Pulmonary artery endothelial cell (primary cell): Measurements from ENCODE around the gene ANKRD31. TPM values are rescaled to one million over a fixed set of nuclear protein-coding genes. Genes with fewer than 3 reads are reported as not detected.
"Not testable (repeated sequence)": the region's sequence is repeated elsewhere in the genome, so short reads cannot be mapped to it uniquely, and the experiment has no call there.

Source experiments
- DNase-seq: peaks from one replicate; pipeline ENCODE4 v3.0.0-alpha.2; 2011; ENCODE audit warnings: low read depth, low spot score
- total RNA-seq: library from RNA; depleted of rRNA; stranded (reverse); fragments of >200 nt; gene quantifications from 2 replicates; pipeline ENCODE4 v1.2.3, GENCODE V29; 2014

Gene ANKRD31, protein sequence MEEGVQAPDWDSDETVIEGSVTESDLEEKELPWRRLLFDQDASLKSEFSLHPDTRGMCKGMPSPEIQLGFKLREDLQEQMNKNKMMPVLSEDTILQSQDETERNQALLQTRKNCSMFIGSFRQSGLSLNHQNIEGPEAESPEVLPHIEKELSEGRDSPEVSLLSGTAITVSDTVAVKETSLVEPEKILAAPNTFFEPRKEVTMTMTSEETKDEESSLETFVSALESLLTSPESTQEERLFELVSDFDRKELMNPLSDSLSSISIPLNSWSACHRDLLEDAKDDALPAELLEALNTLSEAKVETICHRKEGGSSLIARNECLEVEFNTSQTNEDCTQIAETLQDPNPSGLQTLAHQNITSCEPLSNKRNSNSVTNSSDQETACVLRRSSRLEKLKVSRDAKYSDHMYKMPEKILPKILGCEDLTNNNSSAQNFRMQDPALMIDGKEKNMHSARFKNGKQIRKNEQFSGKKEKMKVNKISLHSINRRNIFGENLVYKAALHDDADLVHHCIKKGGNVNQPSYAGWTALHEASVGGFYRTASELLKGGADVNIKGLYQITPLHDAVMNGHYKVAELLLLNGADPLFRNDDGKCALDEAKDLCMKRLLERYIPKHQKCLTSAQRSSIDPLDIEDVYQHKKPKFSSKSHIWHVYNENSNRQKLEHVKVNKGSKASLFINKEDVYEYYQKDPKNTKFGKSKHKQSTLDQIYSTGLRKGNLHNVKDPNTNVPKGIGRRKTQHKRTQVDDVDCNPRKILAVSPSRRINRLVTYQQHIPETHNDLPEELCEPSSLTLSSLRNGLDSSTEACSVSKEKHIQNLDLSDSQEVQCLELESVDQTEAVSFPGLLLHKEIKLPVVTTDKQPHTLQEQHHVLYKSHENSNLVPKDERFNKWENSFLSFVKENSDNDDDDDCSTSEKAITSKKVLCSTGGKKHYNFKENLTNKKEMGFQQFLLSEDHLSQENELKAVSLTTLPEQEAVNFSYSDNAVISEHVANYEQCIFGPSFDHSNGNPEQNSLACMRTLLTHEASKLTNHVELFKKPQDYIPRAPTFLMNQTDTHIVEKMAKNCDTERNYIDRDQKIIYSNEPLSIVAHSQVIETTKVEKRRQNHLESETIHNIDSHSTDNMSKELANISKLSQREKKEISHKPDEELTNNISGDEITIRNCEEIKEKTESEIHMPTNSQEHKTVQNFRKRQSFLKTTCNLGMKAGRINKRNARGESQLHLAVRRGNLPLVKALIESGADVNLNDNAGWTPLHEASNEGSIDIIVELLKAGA (N-terminal part only)
- total RNA-seq, result not detected in 2 replicates

DNA sequence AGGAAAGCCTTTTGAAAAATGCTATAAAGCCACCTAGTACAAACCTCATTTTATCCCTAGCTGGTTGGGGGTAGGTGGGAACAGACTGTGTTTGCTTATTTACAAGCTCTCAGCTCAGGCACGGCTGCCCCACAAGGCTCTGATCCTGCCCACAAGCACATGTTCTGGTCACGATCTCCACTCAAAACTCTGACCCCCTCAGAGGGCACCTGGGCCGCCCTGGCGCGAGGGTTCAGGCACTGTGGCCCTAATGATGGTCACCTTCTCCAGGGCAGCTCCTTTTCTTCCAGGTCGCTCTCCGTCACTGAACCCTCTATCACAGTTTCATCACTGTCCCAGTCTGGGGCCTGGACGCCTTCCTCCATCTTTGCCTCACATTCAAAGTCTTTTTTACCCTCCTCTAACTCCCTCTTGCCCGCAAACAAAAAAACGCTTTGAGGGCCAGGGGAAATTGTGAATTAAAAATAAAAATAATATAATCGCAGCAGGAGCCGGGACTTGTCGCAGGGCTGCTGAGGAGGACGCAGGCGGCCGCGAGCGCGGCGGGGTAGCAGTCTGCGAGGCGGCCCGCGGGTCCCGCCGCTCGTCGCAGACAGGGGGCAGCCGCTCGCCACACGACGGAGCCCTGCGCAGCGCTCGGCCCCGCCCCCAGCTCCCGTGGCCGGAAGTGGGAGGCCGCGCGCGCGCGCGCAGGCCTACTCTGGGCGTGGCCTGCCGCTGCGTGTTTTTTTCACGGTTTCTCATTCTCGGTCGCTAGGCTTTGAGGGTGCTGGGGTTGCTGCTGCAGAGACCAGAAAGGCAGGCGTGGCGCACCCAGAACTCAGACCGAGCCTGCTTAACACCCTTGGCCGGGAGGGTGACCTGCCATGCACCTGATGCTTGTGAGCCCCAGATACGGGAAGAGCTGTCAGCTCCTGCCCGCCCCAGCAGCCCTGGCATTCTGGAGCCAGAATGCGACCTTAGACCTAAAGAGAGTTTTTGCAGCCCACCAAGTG is at the start of gene ANKRD31:
Gene ANKRD31 (minus strand): TSS at position 557 of the 995 bp plus-strand sequence. CDS start 192 bp downstream, at position 365.
- DNase-seq, result peak; percentile 24

DNA sequence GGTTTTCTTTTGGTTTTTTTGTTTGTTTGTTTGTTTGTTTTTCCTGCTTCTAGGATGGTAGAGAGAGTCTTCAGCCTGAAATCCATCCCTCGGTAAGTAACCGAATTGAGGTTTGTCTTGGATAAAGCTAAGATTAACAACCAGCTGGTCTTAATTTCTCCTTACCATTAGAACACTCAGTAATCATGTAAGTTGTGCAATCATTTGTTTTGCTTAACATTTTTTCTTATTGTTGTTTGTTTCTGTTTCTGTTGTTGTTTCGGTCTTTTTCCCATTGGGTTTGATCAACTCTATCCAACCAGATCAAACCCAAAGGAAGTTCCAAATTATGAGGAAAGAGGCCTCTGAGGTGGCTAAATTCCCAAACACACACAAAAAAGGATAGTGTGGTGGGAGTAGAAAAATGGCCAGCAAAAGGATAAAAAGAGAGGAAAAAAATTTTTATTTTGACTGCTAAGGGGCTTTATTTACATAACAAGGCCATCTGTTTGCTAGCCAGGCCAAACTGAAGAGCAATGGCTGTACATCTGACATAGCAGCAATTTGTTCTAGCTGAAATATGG is 49.6 kb upstream of the ANKRD31 start:
- DNase-seq, result no peak

- no peak for DNase-seq
These were observed 45.9 kb upstream of the ANKRD31 start for GRCh38 chr5:75282581-75282980.

GRCh38 chr5:75281716-75282465 is 45.2 kb upstream of the ANKRD31 start:
- no peak for DNase-seq

GRCh38 chr5:75279321-75279720 is 42.6 kb upstream of the ANKRD31 start:
- no peak for DNase-seq

DNA sequence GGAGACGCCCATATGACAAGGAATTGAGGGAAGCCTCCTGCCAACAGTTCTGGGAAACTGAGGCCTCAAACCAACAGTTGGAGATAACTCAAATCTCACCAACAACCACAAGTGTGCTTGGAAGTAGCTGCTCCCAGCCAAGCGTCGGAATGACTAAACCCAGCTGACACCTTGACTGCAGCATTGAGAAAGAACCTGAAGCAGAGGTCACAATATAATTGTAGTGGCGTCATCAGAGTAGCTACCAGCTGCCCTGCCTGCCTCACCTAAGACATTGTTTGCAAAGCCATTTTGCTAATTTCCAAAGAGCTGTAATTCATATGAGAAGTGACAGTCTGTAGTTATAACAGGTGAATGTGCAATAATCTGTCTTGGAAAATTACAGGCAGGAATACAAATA is 40.8 kb upstream of the ANKRD31 start:
- DNase-seq, result no peak

GRCh38 chr5:75275756-75276155 is 39.1 kb upstream of the ANKRD31 start:
- DNase-seq, result no peak

- DNase-seq, result no peak
These were observed 38.5 kb upstream of the ANKRD31 start for GRCh38 chr5:75275147-75275546.

- no peak for DNase-seq
These were observed 37.8 kb upstream of the ANKRD31 start for GRCh38 chr5:75274486-75274885.

GRCh38 chr5:75270605-75271004 is 33.9 kb upstream of the ANKRD31 start:
- not testable (repeated sequence) for DNase-seq

DNA sequence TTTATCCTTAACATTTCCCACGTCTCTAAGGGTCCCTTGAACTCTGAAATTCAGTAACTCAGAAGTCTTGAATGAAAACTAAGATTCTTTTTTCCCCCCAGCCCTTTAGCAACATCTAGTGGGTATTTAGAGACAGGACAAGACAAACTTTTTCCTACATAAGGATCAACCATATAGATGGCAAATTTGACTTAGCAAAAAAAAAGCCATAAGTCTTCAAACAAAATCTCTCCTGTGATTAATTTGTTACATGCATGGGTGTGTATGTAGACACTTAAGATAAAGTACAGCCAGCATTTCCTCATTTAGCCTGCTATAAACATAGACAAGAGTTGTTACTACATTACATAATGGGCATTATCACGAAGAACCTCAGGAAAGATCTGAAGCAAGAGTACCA is 29.1 kb upstream of the ANKRD31 start:
- no peak for DNase-seq

GRCh38 chr5:75262271-75262670 is 25.6 kb upstream of the ANKRD31 start:
- no peak for DNase-seq

DNA sequence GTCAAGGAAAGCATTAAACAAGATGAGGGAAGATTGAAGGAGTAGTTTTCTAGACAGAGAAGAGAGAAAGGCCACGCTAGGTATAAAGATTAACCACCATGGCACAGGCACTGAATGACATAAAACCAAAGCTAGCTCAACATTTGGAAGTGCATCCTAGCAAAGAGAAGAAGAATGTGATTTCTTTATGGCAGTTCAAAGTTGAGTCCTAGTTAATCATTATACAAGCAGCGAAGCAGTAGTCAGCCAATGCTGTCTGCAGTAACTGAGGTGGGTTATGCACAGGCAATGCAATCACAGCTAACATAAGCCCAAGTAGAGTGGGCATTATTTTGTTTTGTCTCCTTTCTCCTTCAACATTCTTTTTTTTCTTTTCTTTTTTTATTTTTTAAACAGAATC is 24.0 kb upstream of the ANKRD31 start:
- no peak for DNase-seq

- not testable (repeated sequence) for DNase-seq
These were observed 13.8 kb upstream of the ANKRD31 start for GRCh38 chr5:75250452-75250851.

DNA sequence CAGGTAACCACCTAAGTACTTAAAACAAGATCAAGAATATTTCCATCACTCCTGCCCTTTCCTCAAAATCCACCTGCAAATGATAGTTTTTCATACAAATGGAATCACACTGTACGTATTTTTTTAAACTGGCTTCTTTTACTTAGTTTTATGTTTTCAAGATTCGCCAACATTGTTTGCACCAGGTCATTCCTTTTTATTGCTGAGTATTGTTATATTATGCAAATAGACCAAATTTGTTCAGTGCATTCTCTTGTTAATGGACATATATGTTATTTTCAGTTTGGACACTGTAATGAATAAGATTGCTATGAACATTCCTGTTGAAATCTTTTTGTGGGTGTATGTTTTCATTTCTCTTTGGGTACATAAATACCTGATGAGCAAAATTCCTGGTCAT is 8.3 kb upstream of the ANKRD31 start:
- DNase-seq, result no peak

GRCh38 chr5:75243510-75243909 is 6.8 kb upstream of the ANKRD31 start:
- no peak for DNase-seq

DNA sequence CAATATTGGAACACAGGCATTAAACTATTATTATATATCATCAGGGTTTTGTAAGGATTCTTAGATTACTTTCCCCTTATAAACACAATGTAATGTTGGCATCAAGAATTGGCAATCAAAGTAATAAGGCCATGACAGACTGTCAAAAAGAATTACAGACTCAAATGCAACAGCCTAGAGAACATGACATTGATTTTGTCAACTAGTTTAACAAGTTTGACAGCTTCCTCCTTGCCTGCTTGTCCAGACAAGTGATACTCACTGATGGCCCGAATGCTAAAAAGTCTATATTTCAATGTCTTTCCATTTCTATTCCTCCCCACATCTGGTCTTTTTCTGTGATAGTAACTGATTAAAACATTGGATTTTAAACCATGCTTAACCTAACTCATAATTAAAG is 6.4 kb upstream of the ANKRD31 start:
- DNase-seq, result no peak

DNA sequence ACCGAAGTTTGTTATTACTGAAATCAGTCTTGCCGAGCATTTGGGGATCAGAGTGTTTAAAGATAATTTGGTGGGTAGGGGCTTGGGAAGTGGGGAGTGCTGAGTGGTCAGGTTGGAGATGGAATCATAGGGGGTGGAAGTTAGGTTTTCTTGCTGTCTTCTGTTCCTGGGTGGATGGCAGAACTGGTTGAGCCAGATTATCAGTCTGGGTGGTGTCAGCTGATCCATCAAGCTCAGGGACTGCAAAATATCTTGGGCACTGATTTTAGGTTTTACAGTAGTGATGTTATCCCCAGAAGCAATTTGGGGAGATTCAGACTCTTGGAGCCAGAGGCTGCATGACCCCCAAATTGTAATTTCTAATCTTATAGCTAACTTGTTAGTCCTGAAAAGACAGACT is 5.4 kb upstream of the ANKRD31 start:
- DNase-seq, result no peak

DNA sequence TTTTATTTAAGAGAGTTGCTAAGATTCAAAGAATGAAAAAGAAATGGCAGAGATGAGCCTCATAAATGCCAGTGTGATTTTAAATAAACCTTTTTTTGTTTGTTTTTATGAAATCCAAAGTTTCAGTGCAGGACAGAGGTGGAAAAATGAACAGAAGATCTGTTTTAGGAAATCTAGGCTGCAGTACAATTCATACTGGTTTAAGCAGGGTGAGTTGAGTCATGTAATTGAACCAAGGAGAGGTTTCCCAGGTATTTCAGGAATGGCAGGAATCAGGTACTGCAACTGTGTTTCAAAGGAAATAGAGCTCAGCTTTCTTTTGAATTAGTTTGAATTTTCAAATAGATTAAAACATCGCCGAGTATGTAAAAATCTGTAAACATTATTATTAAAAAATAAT is 3.0 kb upstream of the ANKRD31 start:
- DNase-seq, result no peak
